Right atrium auricular region (tissue), 2 donors: ENCODE measurements around the gene ITIH1. TPM values are rescaled to one million over a fixed set of nuclear protein-coding genes. Genes with fewer than 3 reads are reported as not detected.
A peak's percentile ranks its signal among the peaks of the same experiment; 100 is the strongest.

Experiments used
- DNase-seq: peaks from one replicate; pipeline ENCODE4 v3.0.0-alpha.2; 2019; ENCODE audit warnings: low spot score
- H3K27ac ChIP-seq, 2 donors: fragments of 200-600 bp; sonication (generic); 1 replicate in 1 of 2; 2 replicates in 1 of 2; pipeline ENCODE4 v1.5.1; 2016 to 2019
- H3K27me3 ChIP-seq, 2 donors: fragments of 200-600 bp; sonication (generic); one replicate each; pipeline versions ENCODE4 v1.5.1 to v1.6.0; 2017 to 2019
- H3K36me3 ChIP-seq: fragments of 200-600 bp; sonication (generic); one replicate; pipeline ENCODE4 v1.5.1; 2016
- H3K4me1 ChIP-seq, 2 donors: fragments of 200-600 bp; sonication (generic); one replicate each; pipeline versions ENCODE4 v1.5.1 to v1.6.0; 2017 to 2019
- H3K4me3 ChIP-seq, 2 donors: fragments of 200-600 bp; sonication (generic); 1 replicate in 1 of 2; 2 replicates in 1 of 2; pipeline ENCODE4 v1.5.1; 2017 to 2019; ENCODE audit warnings: mild to moderate bottlenecking in 1 of 2, moderate library complexity in 1 of 2
- H3K9me3 ChIP-seq, 2 donors: fragments of 200-600 bp; sonication (generic); one replicate each; pipeline ENCODE4 v1.5.1; 2019
- CTCF ChIP-seq, 2 donors: fragments of 200-600 bp; sonication (generic); IDR thresholded peaks; one replicate each; pipeline ENCODE4 v1.5.1; 2019; ENCODE audit warnings: antibody characterized with exemption in 2 of 2
- total RNA-seq, 2 donors: library from RNA; depleted of rRNA; stranded (reverse); fragments of >200 nt; gene quantifications; one replicate each; pipeline ENCODE4 v1.1.0, GENCODE V29; 2016

Gene ITIH1
- total RNA-seq, 2 donors from 2014 or later: not detected

GRCh38 chr3:52827866-52828376 lies 50.5 kb downstream of the ITIH1 start:
- H3K4me3 ChIP-seq: no peak overlapping the region
- no peak for TF ChIP-seq CTCF (IDR thresholded peaks at IDR 0.05)
- H3K36me3 ChIP-seq: peaks cover 8% of the 10 kb centered on the region
- DNase-seq: no peak
- no peak overlapping the region for H3K27ac ChIP-seq
- no peaks in the 10 kb centered on the region for H3K27me3 ChIP-seq
- peaks cover 0 to 17% of the 10 kb centered on the region in 2 donors for H3K4me1 ChIP-seq
- no peaks in the 10 kb centered on the region for H3K9me3 ChIP-seq

GRCh38 chr3:52829482-52829881 lies 52.1 kb downstream of the ITIH1 start:
- H3K9me3 ChIP-seq: no peaks in the 10 kb centered on the region
- DNase-seq: no peak
- H3K4me3 ChIP-seq: no peak overlapping the region
- no peak for TF ChIP-seq CTCF (IDR thresholded peaks at IDR 0.05)
- H3K27me3 ChIP-seq: no peaks in the 10 kb centered on the region
- no peaks in the 10 kb centered on the region for H3K36me3 ChIP-seq
- no peak overlapping the region for H3K27ac ChIP-seq
- peaks cover 0 to 24% of the 10 kb centered on the region in 2 donors for H3K4me1 ChIP-seq

- Histone ChIP-seq H3K4me1 (peaks cover 0 to 29% of the 10 kb centered on the region in 2 donors), H3K4me3 (no peak overlapping the region), H3K9me3 (no peaks in the 10 kb centered on the region), H3K27me3 (no peaks in the 10 kb centered on the region), H3K27ac (no peak overlapping the region), H3K36me3 (no peaks in the 10 kb centered on the region)
- TF ChIP-seq CTCF (IDR thresholded peaks at IDR 0.05): no peak
- no peak for DNase-seq
Measured at GRCh38 chr3:52829906-52830463, 52.6 kb downstream of the ITIH1 start.

GRCh38 chr3:52830535-52831258 lies 53.3 kb downstream of the ITIH1 start, which contains the start of gene ITIH4:
Gene ITIH4 (minus strand): TSS chr3:52830672. CDS start chr3:52830642, 30 bp downstream.
- H3K36me3 ChIP-seq: no peaks in the 10 kb centered on the region
- no peak for TF ChIP-seq CTCF (IDR thresholded peaks at IDR 0.05)
- H3K27me3 ChIP-seq: no peaks in the 10 kb centered on the region
- H3K4me1 ChIP-seq: peaks cover 0 to 36% of the 10 kb centered on the region in 2 donors
- H3K27ac ChIP-seq: peak within 1 kb of the TSS in 1 of 2 donors; percentile 47
- DNase-seq: no peak
- no peaks in the 10 kb centered on the region for H3K9me3 ChIP-seq
- H3K4me3 ChIP-seq: no peak within 1 kb of the TSS

GRCh38 chr3:52831500-52832301 lies 54.3 kb downstream of the ITIH1 start:
- Histone ChIP-seq H3K9me3 (no peaks in the 10 kb centered on the region), H3K36me3 (no peaks in the 10 kb centered on the region), H3K4me1 (peaks cover 0 to 46% of the 10 kb centered on the region in 2 donors), H3K27ac (peak overlapping the region; percentile 16 to 47), H3K27me3 (no peaks in the 10 kb centered on the region), H3K4me3 (no peak overlapping the region)
- TF ChIP-seq CTCF (IDR thresholded peaks at IDR 0.05): no peak
- DNase-seq: peak; percentile 74
